NT2/D1 (cell line): ENCODE results near the gene MACO1.
"Not testable (repeated sequence)": the region's sequence is repeated elsewhere in the genome, so short reads cannot be mapped to it uniquely, and the experiment has no call there.

Source experiments
- DNase-seq: peaks from one replicate; pipeline ENCODE4 v3.0.0-alpha.2; 2011; ENCODE audit warnings: low read depth, low spot score
- H3K27me3 ChIP-seq: 2 replicates; pipeline ENCODE4 v1.6.0; 2011; ENCODE audit warnings: mild to moderate bottlenecking; ENCODE audit not compliant: insufficient read length, insufficient read depth
- H3K36me3 ChIP-seq: 2 replicates; pipeline ENCODE4 v1.6.1; 2011; ENCODE audit warnings: mild to moderate bottlenecking, low read length, mixed read lengths; ENCODE audit not compliant: insufficient read depth, insufficient read length
- H3K4me1 ChIP-seq: 2 replicates; pipeline ENCODE4 v1.5.1; 2011; ENCODE audit not compliant: insufficient read depth, insufficient read length
- H3K4me3 ChIP-seq: 2 replicates; pipeline ENCODE4 v1.5.1; 2011; ENCODE audit warnings: low read depth; ENCODE audit not compliant: insufficient read length
- H3K9ac ChIP-seq: 2 replicates; pipeline ENCODE4 v1.6.0; 2011; ENCODE audit warnings: low read depth; ENCODE audit not compliant: insufficient read length
- H3K9me3 ChIP-seq: 2 replicates; pipeline ENCODE4 v1.5.1; 2011; ENCODE audit warnings: mild to moderate bottlenecking, low read length; ENCODE audit not compliant: insufficient read depth
- SUZ12 ChIP-seq: IDR thresholded peaks from 2 replicates; pipeline ENCODE4 v1.6.1; 2011; ENCODE audit not compliant: insufficient read length, insufficient read depth; ENCODE audit errors: extremely low read depth
- YY1 ChIP-seq: IDR thresholded peaks from 2 replicates; pipeline ENCODE4 v1.6.1; 2011; ENCODE audit not compliant: insufficient read length, insufficient read depth
- ZNF274 ChIP-seq: IDR thresholded peaks from 2 replicates; pipeline ENCODE4 v1.6.1; 2011; ENCODE audit warnings: mild to moderate bottlenecking, low read depth, low read length

MACO1 gene

GRCh38 chr1:25445993-25446538 is 15.4 kb downstream of the MACO1 start:
- Histone ChIP-seq H3K9ac (no peak overlapping the region), H3K4me3 (no peak overlapping the region), H3K27me3 (no peaks in the 10 kb centered on the region), H3K4me1 (no peaks in the 10 kb centered on the region), H3K9me3 (no peaks in the 10 kb centered on the region), H3K36me3 (peaks cover 10% of the 10 kb centered on the region)
- no peak for DNase-seq
- TF ChIP-seq SUZ12 (no peak), ZNF274 (no peak), YY1 (no peak)

DNA sequence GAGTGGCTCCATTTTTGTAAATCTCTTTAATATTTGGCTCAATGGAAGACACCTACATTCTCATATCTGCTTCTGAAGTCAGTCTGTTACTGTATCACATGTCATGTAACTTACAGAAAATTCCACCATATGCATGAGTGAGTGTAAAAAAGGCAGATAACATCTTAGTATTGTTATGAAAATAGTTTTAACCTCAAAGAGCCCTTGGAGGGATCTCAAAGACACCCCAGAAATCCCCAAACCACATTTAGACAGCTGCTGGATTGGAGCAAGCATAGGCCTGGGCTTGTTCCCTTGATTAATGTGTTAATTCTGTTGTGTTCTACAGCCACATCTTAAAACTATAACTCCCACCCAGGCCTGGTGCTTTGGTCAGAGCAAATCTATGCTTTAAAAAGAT is 16.9 kb downstream of the MACO1 start:
- no peak for TF ChIP-seq SUZ12
- no peak for TF ChIP-seq ZNF274
- no peak for TF ChIP-seq YY1
- peaks cover 10% of the 10 kb centered on the region for H3K36me3 ChIP-seq
- H3K4me3 ChIP-seq: no peak overlapping the region
- H3K27me3 ChIP-seq: no peaks in the 10 kb centered on the region
- no peak for DNase-seq
- H3K9ac ChIP-seq: no peak overlapping the region
- H3K9me3 ChIP-seq: no peaks in the 10 kb centered on the region
- H3K4me1 ChIP-seq: no peaks in the 10 kb centered on the region

GRCh38 chr1:25450891-25451290 is 20.2 kb downstream of the MACO1 start:
- Histone ChIP-seq H3K4me1 (no peaks in the 10 kb centered on the region), H3K9ac (no peak overlapping the region), H3K4me3 (no peak overlapping the region), H3K36me3 (peaks cover 17% of the 10 kb centered on the region), H3K27me3 (no peaks in the 10 kb centered on the region), H3K9me3 (no peaks in the 10 kb centered on the region)
- no peak for DNase-seq
- TF ChIP-seq ZNF274: no peak
- no peak for TF ChIP-seq YY1
- TF ChIP-seq SUZ12: no peak

- no peaks in the 10 kb centered on the region for H3K27me3 ChIP-seq
- DNase-seq: no peak
- H3K9me3 ChIP-seq: no peaks in the 10 kb centered on the region
- no peaks in the 10 kb centered on the region for H3K4me1 ChIP-seq
- no peak overlapping the region for H3K4me3 ChIP-seq
- TF ChIP-seq ZNF274 (no peak), YY1 (no peak), SUZ12 (no peak)
- peaks cover 17% of the 10 kb centered on the region for H3K36me3 ChIP-seq
- no peak overlapping the region for H3K9ac ChIP-seq
These were observed 21.2 kb downstream of the MACO1 start for GRCh38 chr1:25451908-25452307.

GRCh38 chr1:25456502-25456901 is 25.8 kb downstream of the MACO1 start:
- TF ChIP-seq ZNF274 (no peak), YY1 (no peak), SUZ12 (no peak)
- Histone ChIP-seq H3K9me3 (no peaks in the 10 kb centered on the region), H3K4me1 (no peaks in the 10 kb centered on the region), H3K4me3 (no peak overlapping the region), H3K36me3 (peaks cover 28% of the 10 kb centered on the region), H3K27me3 (no peaks in the 10 kb centered on the region), H3K9ac (no peak overlapping the region)
- DNase-seq: no peak

DNA sequence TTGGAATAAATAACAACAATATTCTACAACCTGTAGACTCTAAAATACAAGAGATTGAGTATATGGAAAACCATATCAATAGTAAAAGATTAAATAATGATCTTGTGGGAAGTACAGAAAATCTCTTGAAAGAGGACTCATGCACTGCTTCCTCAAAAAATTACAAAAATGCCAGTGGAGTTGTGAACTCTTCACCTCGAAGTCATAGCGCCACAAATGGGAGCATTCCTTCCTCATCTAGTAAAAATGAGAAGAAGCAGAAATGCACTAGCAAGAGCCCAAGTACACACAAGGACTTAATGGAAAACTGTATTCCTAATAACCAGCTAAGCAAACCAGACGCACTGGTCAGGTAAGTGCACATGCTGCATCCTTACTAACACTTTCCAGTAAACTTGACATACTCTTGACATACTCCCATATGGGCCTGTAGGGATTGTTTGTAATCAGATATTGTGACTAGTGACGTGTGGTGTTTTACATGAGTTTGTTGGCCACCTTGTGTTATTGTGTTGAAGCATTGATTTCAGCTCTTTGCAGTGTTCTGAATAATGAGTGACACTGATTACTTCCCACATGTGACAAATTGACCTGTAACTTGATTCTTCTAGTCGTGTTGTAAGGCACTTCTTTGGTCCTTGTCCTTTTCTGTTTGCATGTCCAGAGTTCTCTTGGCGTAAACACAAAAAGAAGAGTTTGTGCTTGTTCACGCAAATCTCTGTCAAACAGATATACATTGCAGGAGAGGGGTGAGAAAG is 28.0 kb downstream of the MACO1 start:
- H3K9ac ChIP-seq: no peak overlapping the region
- TF ChIP-seq ZNF274 (no peak), YY1 (no peak), SUZ12 (no peak)
- DNase-seq: no peak
- peaks cover 31% of the 10 kb centered on the region for H3K36me3 ChIP-seq
- no peaks in the 10 kb centered on the region for H3K9me3 ChIP-seq
- no peaks in the 10 kb centered on the region for H3K27me3 ChIP-seq
- no peak overlapping the region for H3K4me3 ChIP-seq
- H3K4me1 ChIP-seq: no peaks in the 10 kb centered on the region

DNA sequence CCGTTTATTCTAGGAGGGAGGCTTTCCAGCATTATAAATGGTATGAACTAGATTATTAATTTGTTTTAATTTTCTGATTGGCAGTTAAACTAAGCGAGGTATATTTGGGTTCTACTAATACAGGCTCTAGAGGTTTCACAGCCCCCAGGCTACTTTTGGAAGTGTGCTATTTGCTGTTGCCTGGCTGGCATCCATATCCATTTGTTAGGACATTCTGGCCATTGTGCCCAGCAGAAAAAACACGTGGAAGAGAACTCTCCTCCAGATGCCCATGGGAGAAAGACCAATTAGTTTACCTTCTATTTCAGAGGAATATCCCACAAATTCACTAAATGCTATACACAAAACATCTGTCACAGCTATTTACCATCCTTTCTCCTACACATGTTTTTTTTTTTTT is 29.3 kb downstream of the MACO1 start:
- H3K4me3 ChIP-seq: no peak overlapping the region
- H3K36me3 ChIP-seq: peaks cover 28% of the 10 kb centered on the region
- no peaks in the 10 kb centered on the region for H3K27me3 ChIP-seq
- TF ChIP-seq SUZ12: no peak
- no peak for TF ChIP-seq YY1
- no peaks in the 10 kb centered on the region for H3K9me3 ChIP-seq
- DNase-seq: no peak
- no peaks in the 10 kb centered on the region for H3K4me1 ChIP-seq
- no peak overlapping the region for H3K9ac ChIP-seq

DNA sequence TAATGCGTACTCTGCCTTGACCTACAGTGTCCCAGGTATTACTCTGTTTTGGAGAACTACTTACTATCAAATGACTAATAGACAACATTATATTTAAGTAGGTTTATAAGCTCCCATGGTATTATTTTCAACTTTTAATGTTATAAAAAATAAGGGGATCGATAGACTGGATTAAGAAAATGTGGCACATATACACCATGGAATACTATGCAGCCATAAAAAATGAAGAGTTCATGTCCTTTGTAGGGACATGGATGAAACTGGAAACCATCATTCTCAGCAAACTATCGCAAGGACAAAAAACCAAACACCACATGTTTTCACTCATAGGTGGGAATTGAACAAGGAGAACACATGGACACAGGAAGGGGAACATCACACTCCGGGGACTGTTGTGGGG is 30.1 kb downstream of the MACO1 start:
- H3K9ac ChIP-seq, H3K27me3 ChIP-seq, H3K4me1 ChIP-seq, DNase-seq, H3K4me3 ChIP-seq, H3K9me3 ChIP-seq: not testable (repeated sequence)
- peaks cover 29% of the 10 kb centered on the region for H3K36me3 ChIP-seq
